KOPT-K1 (cell line): ENCODE measurements around the gene NTM.
"Not testable (repeated sequence)": the region's sequence is repeated elsewhere in the genome, so short reads cannot be mapped to it uniquely, and the experiment has no call there.

Experiments
- H3K27ac ChIP-seq: fragments of 200-600 bp; sonication (generic); 2 replicates; pipeline ENCODE4 v1.5.1; 2016; ENCODE audit warnings: antibody characterized with exemption, mild to moderate bottlenecking, low read depth, low read length; ENCODE audit not compliant: poor library complexity, severe bottlenecking
- H3K36me3 ChIP-seq: fragments of 200-600 bp; sonication (generic); 2 replicates; pipeline ENCODE4 v1.5.1; 2017; ENCODE audit warnings: antibody characterized with exemption, mild to moderate bottlenecking, low read length, moderate library complexity; ENCODE audit not compliant: insufficient read depth
- H3K9me3 ChIP-seq: fragments of 200-600 bp; sonication (generic); 2 replicates; pipeline ENCODE4 v1.5.1; 2017; ENCODE audit warnings: antibody characterized with exemption, low read length, mild to moderate bottlenecking; ENCODE audit not compliant: insufficient read depth, poor library complexity, severe bottlenecking

Gene NTM

GRCh38 chr11:132296946-132297610, 926.7 kb downstream of the NTM start:
- Histone ChIP-seq H3K9me3 (no peaks in the 10 kb centered on the region), H3K27ac (no peak overlapping the region), H3K36me3 (no peaks in the 10 kb centered on the region)

GRCh38 chr11:132298357-132298756, 927.9 kb downstream of the NTM start:
- H3K27ac ChIP-seq: no peak overlapping the region
- H3K36me3 ChIP-seq: no peaks in the 10 kb centered on the region
- H3K9me3 ChIP-seq: no peaks in the 10 kb centered on the region

- Histone ChIP-seq H3K9me3 (no peaks in the 10 kb centered on the region), H3K36me3 (no peaks in the 10 kb centered on the region), H3K27ac (no peak overlapping the region)
Observed at GRCh38 chr11:132300283-132300682, 929.9 kb downstream of the NTM start.

- Histone ChIP-seq H3K27ac (no peak overlapping the region), H3K36me3 (no peaks in the 10 kb centered on the region), H3K9me3 (no peaks in the 10 kb centered on the region)
Observed at GRCh38 chr11:132301465-132301864, 931.0 kb downstream of the NTM start.

GRCh38 chr11:132301900-132302299, 931.5 kb downstream of the NTM start:
- Histone ChIP-seq H3K36me3 (no peaks in the 10 kb centered on the region), H3K9me3 (no peaks in the 10 kb centered on the region), H3K27ac (no peak overlapping the region)

GRCh38 chr11:132307309-132308020, 937.0 kb downstream of the NTM start:
- Histone ChIP-seq H3K27ac (no peak overlapping the region), H3K9me3 (no peaks in the 10 kb centered on the region), H3K36me3 (no peaks in the 10 kb centered on the region)

GRCh38 chr11:132310390-132311375, 940.3 kb downstream of the NTM start:
- H3K27ac ChIP-seq: no peak overlapping the region
- H3K9me3 ChIP-seq: no peaks in the 10 kb centered on the region
- H3K36me3 ChIP-seq: no peaks in the 10 kb centered on the region

- no peak overlapping the region for H3K27ac ChIP-seq
- no peaks in the 10 kb centered on the region for H3K36me3 ChIP-seq
- H3K9me3 ChIP-seq: no peaks in the 10 kb centered on the region
Observed at GRCh38 chr11:132311703-132312102, 941.3 kb downstream of the NTM start.

GRCh38 chr11:132312161-132312560, 941.7 kb downstream of the NTM start:
- Histone ChIP-seq H3K27ac (no peak overlapping the region), H3K9me3 (no peaks in the 10 kb centered on the region), H3K36me3 (no peaks in the 10 kb centered on the region)

GRCh38 chr11:132312701-132313111, 942.3 kb downstream of the NTM start:
- Histone ChIP-seq H3K9me3 (no peaks in the 10 kb centered on the region), H3K27ac (no peak overlapping the region), H3K36me3 (no peaks in the 10 kb centered on the region)

GRCh38 chr11:132314911-132315455, 944.6 kb downstream of the NTM start:
- H3K9me3 ChIP-seq: no peaks in the 10 kb centered on the region
- H3K36me3 ChIP-seq: no peaks in the 10 kb centered on the region
- no peak overlapping the region for H3K27ac ChIP-seq

GRCh38 chr11:132315696-132316095, 945.3 kb downstream of the NTM start:
- no peak overlapping the region for H3K27ac ChIP-seq
- no peaks in the 10 kb centered on the region for H3K9me3 ChIP-seq
- H3K36me3 ChIP-seq: no peaks in the 10 kb centered on the region

- Histone ChIP-seq H3K9me3 (no peaks in the 10 kb centered on the region), H3K36me3 (no peaks in the 10 kb centered on the region), H3K27ac (no peak overlapping the region)
Observed at GRCh38 chr11:132318421-132319157, 948.2 kb downstream of the NTM start.

- H3K9me3 ChIP-seq, H3K36me3 ChIP-seq, H3K27ac ChIP-seq: not testable (repeated sequence)
Observed at GRCh38 chr11:132319419-132319818, 949.0 kb downstream of the NTM start.
